BLaER1 treated with 17β-estradiol and CSF1 and Interleukin-3, amounts not matched to agents 10 nM and 100 nM (cell line): Measurements from ENCODE around the gene NPLOC4.

Experiments used
- H3K27ac ChIP-seq, 11 experiments: shearing (Covaris generic); formaldehyde crosslinking; 2 replicates each; pipeline ENCODE4 v1.8.1; 2022
- H3K27me3 ChIP-seq, 11 experiments: shearing (Covaris generic); formaldehyde crosslinking; 2 replicates each; pipeline ENCODE4 v1.8.1; 2022
- H3K36me3 ChIP-seq, 11 experiments: shearing (Covaris generic); formaldehyde crosslinking; 2 replicates each; pipeline ENCODE4 v1.8.1; 2022
- H3K4me1 ChIP-seq, 10 experiments: shearing (Covaris generic); formaldehyde crosslinking; 2 replicates each; pipeline ENCODE4 v1.8.1; 2022
- H3K4me2 ChIP-seq, 11 experiments: shearing (Covaris generic); formaldehyde crosslinking; 2 replicates each; pipeline ENCODE4 v1.8.1; 2022
- H3K4me3 ChIP-seq, 10 experiments: shearing (Covaris generic); formaldehyde crosslinking; 2 replicates each; pipeline ENCODE4 v1.8.1; 2022
- H3K9ac ChIP-seq, 11 experiments: shearing (Covaris generic); formaldehyde crosslinking; 2 replicates each; pipeline ENCODE4 v1.8.1; 2022
- H3K9me3 ChIP-seq, 11 experiments: shearing (Covaris generic); formaldehyde crosslinking; replicated peaks in 1 of 11; 2 replicates each; pipeline ENCODE4 v1.8.1; 2022
- H4K20me1 ChIP-seq, 11 experiments: shearing (Covaris generic); formaldehyde crosslinking; 2 replicates each; pipeline ENCODE4 v1.8.1; 2022
- Cebpa-rat ChIP-seq, 11 experiments: shearing (Covaris generic); IDR thresholded peaks; 2 replicates each; pipeline ENCODE4 v1.8.1; 2022

Gene NPLOC4

GRCh38 chr17:81520021-81520901 lies 116.7 kb downstream of the NPLOC4 start:
- TF ChIP-seq Cebpa-rat (IDR thresholded peaks at IDR 0.05): no peak
- no peaks in the 10 kb centered on the region for H3K9me3 ChIP-seq

GRCh38 chr17:81519284-81520020 lies 117.5 kb downstream of the NPLOC4 start:
- H3K27ac ChIP-seq: peak overlapping the region in 9 of 11 experiments; percentile 24 to 100 (median 75); a peak in 17 of 22 replicates

More at GRCh38 chr17:81520021-81520901, 116.7 kb downstream of the NPLOC4 start:
- Histone ChIP-seq H4K20me1 (peaks cover 0 to 60% (median 24%) of the 10 kb centered on the region in 11 experiments; a peak in 12 of 22 replicates), H3K27me3 (peaks cover 0 to 25% (median 18%) of the 10 kb centered on the region in 11 experiments; a peak in 19 of 22 replicates), H3K4me1 (peaks cover 56 to 82% (median 76%) of the 10 kb centered on the region in 10 experiments), H3K9ac (peak overlapping the region in 10 of 11 experiments; percentile 40 to 100 (median 74); a peak in 12 of 22 replicates), H3K4me3 (peak overlapping the region in 8 of 10 experiments; percentile 59 to 100 (median 79); a peak in 13 of 20 replicates), H3K36me3 (peaks cover 0 to 5% (median 0%) of the 10 kb centered on the region in 11 experiments; a peak in 1 of 22 replicates), H3K27ac (peak overlapping the region in 2 of 11 experiments; percentile 53 to 100; a peak in 3 of 22 replicates), H3K4me2 (peak overlapping the region; percentile 97 to 100 (median 100))

GRCh38 chr17:81518785-81519283 lies 118.1 kb downstream of the NPLOC4 start:
- Histone ChIP-seq H3K4me2 (peak overlapping the region; percentile 97 to 100 (median 100)), H3K4me3 (peak overlapping the region; percentile 48 to 100 (median 79)), H3K27me3 (peaks cover 0 to 25% (median 18%) of the 10 kb centered on the region in 11 experiments; a peak in 19 of 22 replicates), H3K36me3 (peaks cover 0 to 5% (median 0%) of the 10 kb centered on the region in 11 experiments; a peak in 1 of 22 replicates), H3K9ac (peak overlapping the region; percentile 40 to 100 (median 75)), H3K9me3 (no peaks in the 10 kb centered on the region), H3K4me1 (peaks cover 56 to 78% (median 68%) of the 10 kb centered on the region in 10 experiments), H4K20me1 (peaks cover 0 to 55% (median 23%) of the 10 kb centered on the region in 11 experiments; a peak in 12 of 22 replicates), H3K27ac (peak overlapping the region in 9 of 11 experiments; percentile 24 to 100 (median 75); a peak in 18 of 22 replicates)
- TF ChIP-seq Cebpa-rat (IDR thresholded peaks at IDR 0.05): no peak

More at GRCh38 chr17:81519284-81520020, 117.5 kb downstream of the NPLOC4 start:
- Histone ChIP-seq H4K20me1 (peaks cover 0 to 60% (median 24%) of the 10 kb centered on the region in 11 experiments; a peak in 12 of 22 replicates), H3K4me2 (peak overlapping the region; percentile 97 to 100 (median 100)), H3K9ac (peak overlapping the region; percentile 40 to 100 (median 75)), H3K9me3 (no peaks in the 10 kb centered on the region), H3K36me3 (peaks cover 0 to 5% (median 0%) of the 10 kb centered on the region in 11 experiments; a peak in 1 of 22 replicates), H3K4me3 (peak overlapping the region; percentile 48 to 100 (median 79)), H3K4me1 (peaks cover 56 to 81% (median 74%) of the 10 kb centered on the region in 10 experiments), H3K27me3 (peaks cover 0 to 25% (median 18%) of the 10 kb centered on the region in 11 experiments; a peak in 19 of 22 replicates)
- TF ChIP-seq Cebpa-rat (IDR thresholded peaks at IDR 0.05): no peak

- Histone ChIP-seq H3K27me3 (peaks cover 0 to 25% (median 18%) of the 10 kb centered on the region in 11 experiments; a peak in 19 of 22 replicates), H4K20me1 (peaks cover 0 to 49% (median 21%) of the 10 kb centered on the region in 11 experiments; a peak in 12 of 22 replicates), H3K9me3 (no peaks in the 10 kb centered on the region), H3K4me2 (peak overlapping the region; percentile 97 to 100 (median 100)), H3K9ac (peak overlapping the region; percentile 62 to 100 (median 76); a peak in 20 of 22 replicates), H3K36me3 (peaks cover 0 to 5% (median 0%) of the 10 kb centered on the region in 11 experiments; a peak in 1 of 22 replicates), H3K4me3 (peak overlapping the region; percentile 48 to 100 (median 79)), H3K27ac (peak overlapping the region in 8 of 11 experiments; percentile 48 to 100 (median 87); a peak in 17 of 22 replicates), H3K4me1 (peaks cover 50 to 77% (median 62%) of the 10 kb centered on the region in 10 experiments)
- no peak for TF ChIP-seq Cebpa-rat (IDR thresholded peaks at IDR 0.05)
Measured at GRCh38 chr17:81518113-81518784, 118.7 kb downstream of the NPLOC4 start.

GRCh38 chr17:81517339-81518112 lies 119.4 kb downstream of the NPLOC4 start:
- Histone ChIP-seq H4K20me1 (peaks cover 0 to 46% (median 21%) of the 10 kb centered on the region in 11 experiments; a peak in 14 of 22 replicates), H3K4me3 (peak overlapping the region; percentile 9 to 100 (median 96); a peak in 18 of 20 replicates), H3K4me1 (peaks cover 45 to 70% (median 55%) of the 10 kb centered on the region in 10 experiments), H3K27ac (peak overlapping the region; percentile 36 to 100 (median 98); a peak in 21 of 22 replicates), H3K27me3 (peaks cover 0 to 25% (median 18%) of the 10 kb centered on the region in 11 experiments; a peak in 19 of 22 replicates), H3K9ac (peak overlapping the region; percentile 76 to 100 (median 98)), H3K4me2 (peak overlapping the region; percentile 97 to 100 (median 100)), H3K36me3 (peaks cover 0 to 5% (median 0%) of the 10 kb centered on the region in 11 experiments; a peak in 1 of 22 replicates), H3K9me3 (no peaks in the 10 kb centered on the region)
- 0 out of 22 replicates have a peak, but pooled peaks of 1 of the 11 experiments have one; percentile 7 for TF ChIP-seq Cebpa-rat (IDR thresholded peaks at IDR 0.05)

- Histone ChIP-seq H3K4me3 (peak overlapping the region; percentile 9 to 100 (median 96); a peak in 18 of 20 replicates), H3K27me3 (peaks cover 0 to 25% (median 18%) of the 10 kb centered on the region in 11 experiments; a peak in 19 of 22 replicates), H3K27ac (peak overlapping the region; percentile 36 to 100 (median 98); a peak in 21 of 22 replicates), H3K4me2 (peak overlapping the region; percentile 97 to 100 (median 100)), H3K9ac (peak overlapping the region; percentile 76 to 100 (median 98)), H3K4me1 (peaks cover 45 to 66% (median 51%) of the 10 kb centered on the region in 10 experiments), H4K20me1 (peaks cover 4 to 49% (median 26%) of the 10 kb centered on the region in 11 experiments), H3K9me3 (peaks cover 0 to 3% (median 0%) of the 10 kb centered on the region in 11 experiments; a peak in 6 of 22 replicates), H3K36me3 (peaks cover 2 to 9% (median 3%) of the 10 kb centered on the region in 11 experiments; a peak in 21 of 22 replicates)
- no peak for TF ChIP-seq Cebpa-rat (IDR thresholded peaks at IDR 0.05)
Measured at GRCh38 chr17:81517009-81517338, 119.9 kb downstream of the NPLOC4 start.
